Coronary artery (tissue), 2 donors: Measurements from ENCODE around the gene OPCML.

Source experiments
- DNase-seq: peaks from one replicate; pipeline ENCODE4 v3.0.0-alpha.2; 2017; ENCODE audit warnings: low spot score
- H3K27ac ChIP-seq, 2 donors: fragments of 200-600 bp; sonication (generic); one replicate each; pipeline ENCODE4 v1.5.1; 2016 to 2019
- H3K4me3 ChIP-seq: fragments of 200-600 bp; sonication (generic); 2 replicates; pipeline ENCODE4 v1.5.1; 2016; ENCODE audit warnings: mild to moderate bottlenecking, moderate library complexity
- CTCF ChIP-seq: fragments of 200-600 bp; sonication (generic); IDR thresholded peaks from one replicate; pipeline ENCODE4 v1.5.1; 2019; ENCODE audit warnings: antibody characterized with exemption

Gene OPCML

DNA sequence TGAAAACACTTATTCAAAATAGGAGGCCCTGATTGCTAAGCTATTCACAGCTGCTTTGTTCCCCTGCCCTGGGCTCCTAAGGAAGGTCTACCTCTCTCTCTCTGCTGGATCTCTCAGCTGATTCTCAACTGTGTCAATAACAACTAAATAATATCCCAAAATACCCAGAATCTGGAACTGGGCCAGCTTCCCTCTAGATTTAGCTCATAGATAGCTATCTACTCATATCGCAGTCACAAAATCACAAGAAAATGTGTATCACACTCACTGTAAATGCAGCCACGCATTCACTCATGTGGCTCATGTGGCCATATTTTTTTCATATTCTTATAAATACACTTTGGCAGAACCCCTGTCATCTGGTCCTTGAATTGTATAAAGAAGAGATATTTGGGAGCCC is 555.1 kb downstream of the OPCML start:
- no peak for DNase-seq
- TF ChIP-seq CTCF, result no peak
- H3K27ac ChIP-seq, result no peak overlapping the region
- no peak overlapping the region for H3K4me3 ChIP-seq

DNA sequence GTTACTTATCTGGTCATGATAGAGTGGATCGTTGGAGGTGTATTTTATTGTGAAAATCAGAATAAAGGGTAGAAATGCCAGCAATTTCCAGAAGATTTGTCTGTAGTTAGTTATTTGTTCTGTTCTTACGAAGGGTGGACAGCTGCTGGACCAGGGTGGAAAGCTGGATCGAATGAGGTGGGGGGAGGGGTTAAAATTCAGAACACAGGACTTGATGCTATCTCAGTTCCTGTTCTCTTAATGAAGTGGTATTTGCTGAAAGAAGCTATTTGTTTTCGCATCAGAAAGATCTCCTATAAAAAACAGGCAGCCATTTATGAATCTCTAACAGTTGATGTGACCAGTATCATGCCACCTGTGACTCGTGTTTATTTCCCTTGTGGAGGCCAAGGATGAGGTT is 556.2 kb downstream of the OPCML start:
- Histone ChIP-seq H3K27ac (no peak overlapping the region), H3K4me3 (no peak overlapping the region)
- no peak for DNase-seq
- TF ChIP-seq CTCF, result no peak

- no peak for DNase-seq
- Histone ChIP-seq H3K27ac (no peak overlapping the region), H3K4me3 (no peak overlapping the region)
- TF ChIP-seq CTCF, result no peak
Observed at GRCh38 chr11:132973686-132974085, 558.6 kb downstream of the OPCML start.

DNA sequence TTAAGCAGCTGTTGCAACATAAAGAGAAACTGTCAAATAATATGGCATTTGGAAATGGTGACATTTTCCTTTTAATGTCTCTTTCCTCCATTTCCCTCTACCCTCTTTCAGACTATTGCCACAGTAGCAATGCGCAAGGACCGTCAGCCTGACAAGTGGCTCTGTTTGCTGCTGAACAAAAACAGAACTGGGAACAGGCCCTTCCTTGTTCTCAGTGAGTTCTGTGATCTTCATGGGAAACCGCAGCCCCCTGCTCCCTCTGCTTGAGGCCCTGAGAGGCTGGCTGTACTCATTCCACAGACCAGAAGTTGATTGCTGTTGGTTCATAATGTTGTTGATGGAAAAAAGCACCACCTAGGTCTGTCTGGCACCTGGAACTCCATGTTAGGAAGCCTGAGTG is 559.7 kb downstream of the OPCML start:
- no peak for TF ChIP-seq CTCF
- no peak overlapping the region for H3K4me3 ChIP-seq
- no peak for DNase-seq
- H3K27ac ChIP-seq, result no peak overlapping the region

DNA sequence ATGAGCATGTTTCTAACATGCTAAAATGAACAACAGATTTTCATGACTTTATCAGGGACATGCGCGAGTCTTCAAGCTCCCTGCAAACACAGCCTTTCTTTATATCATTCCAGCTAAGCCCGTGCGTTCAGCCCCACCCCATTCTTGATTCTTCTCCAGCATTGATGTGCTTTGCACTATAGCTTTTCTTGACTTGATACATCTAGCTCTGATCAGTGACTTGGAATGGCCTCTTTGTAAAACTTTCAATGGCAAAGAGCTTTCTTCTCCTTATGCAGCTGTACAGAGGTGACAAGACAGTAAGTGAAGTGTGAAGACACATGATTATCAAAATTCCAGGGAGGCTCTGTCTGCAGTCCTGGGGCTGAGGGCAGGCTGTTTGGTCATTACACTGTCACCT is 561.0 kb downstream of the OPCML start:
- no peak for DNase-seq
- TF ChIP-seq CTCF, result no peak
- H3K27ac ChIP-seq, result no peak overlapping the region
- H3K4me3 ChIP-seq, result no peak overlapping the region

DNA sequence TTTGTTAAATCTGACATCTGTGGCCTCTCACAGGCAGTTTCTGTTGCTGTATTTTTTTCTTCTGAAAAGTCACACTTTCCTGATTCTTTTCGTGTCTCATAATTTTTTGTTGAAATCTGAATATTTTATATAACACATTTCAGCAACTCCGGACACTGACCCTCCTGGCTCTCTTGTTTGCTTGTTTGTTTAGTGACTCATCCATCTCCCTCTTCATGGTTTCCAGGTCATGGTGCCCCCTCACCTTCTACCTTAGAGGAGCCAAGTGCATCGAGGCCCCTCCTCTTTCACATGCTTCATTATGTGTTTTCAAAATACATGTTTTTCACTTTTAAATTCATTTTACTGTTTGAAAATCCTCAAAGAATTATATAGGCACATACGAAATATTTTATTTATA is 562.4 kb downstream of the OPCML start:
- DNase-seq, result no peak
- no peak for TF ChIP-seq CTCF
- Histone ChIP-seq H3K27ac (no peak overlapping the region), H3K4me3 (no peak overlapping the region)

DNA sequence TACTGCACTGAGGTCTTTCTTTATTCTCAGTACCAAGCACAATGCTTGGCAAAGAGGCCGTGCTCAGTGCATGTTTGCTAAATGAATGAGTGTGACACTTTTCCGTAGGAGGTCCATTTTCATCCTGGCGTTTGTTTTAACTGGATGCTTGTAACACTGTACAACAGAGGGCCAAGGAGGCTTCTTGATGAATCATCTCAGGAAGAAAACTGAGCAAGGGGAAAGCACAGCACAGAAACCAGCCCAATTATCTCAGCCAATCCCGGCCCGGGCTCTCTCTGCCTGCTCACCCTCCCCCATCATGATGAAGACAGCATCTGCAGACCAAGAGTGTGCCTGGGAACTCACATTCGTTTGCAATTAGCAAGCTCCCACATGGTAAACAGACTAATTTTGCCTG is 570.3 kb downstream of the OPCML start:
- Histone ChIP-seq H3K27ac (no peak overlapping the region), H3K4me3 (no peak overlapping the region)
- DNase-seq, result no peak
- no peak for TF ChIP-seq CTCF
